ENCODE results near the gene FOXB1.

DNA sequence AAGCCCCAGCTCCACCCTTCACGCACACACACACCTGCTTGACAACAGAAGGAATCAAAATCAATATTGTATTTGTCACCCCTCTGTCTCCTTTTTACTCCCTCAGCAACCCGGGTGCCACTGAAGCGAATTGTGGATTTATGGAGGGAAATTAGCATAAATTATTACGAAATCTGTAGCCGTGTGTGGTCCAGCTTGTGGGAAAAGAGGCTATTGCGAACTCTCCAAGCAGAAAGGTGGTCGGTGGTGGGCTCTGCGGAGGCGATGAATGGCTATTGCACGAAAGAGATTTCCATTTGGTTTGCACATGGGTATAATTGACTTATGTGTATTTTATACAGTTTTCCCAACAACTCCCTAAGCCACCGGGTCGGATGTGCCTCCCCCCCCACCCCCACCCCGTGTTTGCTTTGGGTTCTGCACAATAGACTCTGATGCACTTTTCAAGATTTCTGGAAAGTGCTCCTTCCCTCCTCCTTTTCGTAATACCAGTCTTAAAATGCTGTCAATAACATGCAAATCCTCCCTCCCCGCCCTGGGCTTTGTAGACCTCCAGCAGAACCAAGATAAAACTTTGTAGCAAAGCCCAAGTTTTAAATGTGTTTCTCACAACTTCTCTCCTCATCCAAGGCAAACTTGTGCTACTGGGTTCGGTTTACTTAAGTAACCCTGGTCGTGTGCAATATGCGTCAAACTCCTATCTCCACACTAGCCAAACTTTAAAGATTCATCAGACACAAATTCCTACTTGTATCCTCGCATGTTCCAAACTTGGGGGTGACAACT, 3.1 kb upstream of the FOXB1 start:
- no peak for TF ChIP-seq EZH2 (IDR thresholded peaks at IDR 0.05; ENCODE audit: borderline replicate concordance, insufficient read depth, low read depth, low read length, poor library complexity, severe bottlenecking)
- TF ChIP-seq, protein P1, sequence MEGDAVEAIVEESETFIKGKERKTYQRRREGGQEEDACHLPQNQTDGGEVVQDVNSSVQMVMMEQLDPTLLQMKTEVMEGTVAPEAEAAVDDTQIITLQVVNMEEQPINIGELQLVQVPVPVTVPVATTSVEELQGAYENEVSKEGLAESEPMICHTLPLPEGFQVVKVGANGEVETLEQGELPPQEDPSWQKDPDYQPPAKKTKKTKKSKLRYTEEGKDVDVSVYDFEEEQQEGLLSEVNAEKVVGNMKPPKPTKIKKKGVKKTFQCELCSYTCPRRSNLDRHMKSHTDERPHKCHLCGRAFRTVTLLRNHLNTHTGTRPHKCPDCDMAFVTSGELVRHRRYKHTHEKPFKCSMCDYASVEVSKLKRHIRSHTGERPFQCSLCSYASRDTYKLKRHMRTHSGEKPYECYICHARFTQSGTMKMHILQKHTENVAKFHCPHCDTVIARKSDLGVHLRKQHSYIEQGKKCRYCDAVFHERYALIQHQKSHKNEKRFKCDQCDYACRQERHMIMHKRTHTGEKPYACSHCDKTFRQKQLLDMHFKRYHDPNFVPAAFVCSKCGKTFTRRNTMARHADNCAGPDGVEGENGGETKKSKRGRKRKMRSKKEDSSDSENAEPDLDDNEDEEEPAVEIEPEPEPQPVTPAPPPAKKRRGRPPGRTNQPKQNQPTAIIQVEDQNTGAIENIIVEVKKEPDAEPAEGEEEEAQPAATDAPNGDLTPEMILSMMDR (IDR thresholded peaks at IDR 0.05) = no peak
